ENCODE data around the gene BTBD2.

GRCh38 chr19:2064788-2065524 lies 49.4 kb upstream of the BTBD2 start:
- TF ChIP-seq CTCF (IDR thresholded peaks at IDR 0.05) (no peak), EZH2 (IDR thresholded peaks at IDR 0.05) (no peak), EZH2phosphoT487 (IDR thresholded peaks at IDR 0.05) (no peak)
